Measurements from ENCODE around the gene DENND4B. TPM values are rescaled to one million over a fixed set of nuclear protein-coding genes. Genes with fewer than 3 reads are reported as not detected.

Gene DENND4B
- total RNA-seq (ENCODE audit: low replicate concordance): 43.0 and 70.7 TPM in 2 replicates
- long read RNA-seq, partial matches to known transcripts: 8 of 10 reads
- long read RNA-seq, other reads (novel, unspliced or antisense): 2 of 10 reads

- Mint-ChIP-seq H3K4me3 (peak within 1 kb of the TSS; percentile 88), H3K27me3 (no peaks in the 10 kb centered on the region), H3K36me3 (peaks cover 6% of the 10 kb centered on the region), H3K27ac (peak within 1 kb of the TSS; percentile 79), H3K4me1 (ENCODE audit: unreplicated experiment) (peaks cover 7% of the 10 kb centered on the region), H3K9me3 (no peaks in the 10 kb centered on the region)
- DNase-seq (ENCODE audit: extremely low spot score, unreplicated experiment): peak; percentile 86
- peak; percentile 95 for TF ChIP-seq CTCF (conservative IDR thresholded peaks at IDR 0.05)
Observed at GRCh38 chr1:153946622-153947241, at the start of gene DENND4B. Gene DENND4B (minus strand): TSS chr1:153946718. CDS start chr1:153944374, 2,344 bp downstream.

- DNase-seq (ENCODE audit: extremely low spot score, unreplicated experiment): no peak
- no peaks in the 10 kb centered on the region for H3K27me3 Mint-ChIP-seq
- H3K36me3 Mint-ChIP-seq: peaks cover 29% of the 10 kb centered on the region
- peaks cover 17% of the 10 kb centered on the region for H3K4me1 Mint-ChIP-seq (ENCODE audit: unreplicated experiment)
- H3K9me3 Mint-ChIP-seq: no peaks in the 10 kb centered on the region
- H3K27ac Mint-ChIP-seq: peak overlapping the region; percentile 32
- no peak for TF ChIP-seq CTCF (conservative IDR thresholded peaks at IDR 0.05)
- peak overlapping the region; percentile 26 for H3K4me3 Mint-ChIP-seq
Observed at GRCh38 chr1:153995640-153996039, 49.1 kb upstream of the DENND4B start.

- no peak for TF ChIP-seq CTCF (conservative IDR thresholded peaks at IDR 0.05)
- peaks cover 33% of the 10 kb centered on the region for H3K36me3 Mint-ChIP-seq
- peaks cover 22% of the 10 kb centered on the region for H3K4me1 Mint-ChIP-seq (ENCODE audit: unreplicated experiment)
- peak overlapping the region; percentile 26 for H3K4me3 Mint-ChIP-seq
- peaks cover 3% of the 10 kb centered on the region for H3K9me3 Mint-ChIP-seq
- H3K27ac Mint-ChIP-seq: peak overlapping the region; percentile 32
- DNase-seq (ENCODE audit: extremely low spot score, unreplicated experiment): no peak
- H3K27me3 Mint-ChIP-seq: no peaks in the 10 kb centered on the region
Observed at GRCh38 chr1:153995202-153995601, 48.7 kb upstream of the DENND4B start.

GRCh38 chr1:153991806-153992205, 45.3 kb upstream of the DENND4B start:
- Mint-ChIP-seq H3K27me3 (no peaks in the 10 kb centered on the region), H3K4me1 (ENCODE audit: unreplicated experiment) (peaks cover 25% of the 10 kb centered on the region), H3K9me3 (peaks cover 4% of the 10 kb centered on the region), H3K27ac (peak overlapping the region; percentile 95), H3K36me3 (peaks cover 33% of the 10 kb centered on the region), H3K4me3 (peak overlapping the region; percentile 96)
- TF ChIP-seq CTCF (conservative IDR thresholded peaks at IDR 0.05): no peak
- DNase-seq (ENCODE audit: extremely low spot score, unreplicated experiment): no peak

- Mint-ChIP-seq H3K4me1 (ENCODE audit: unreplicated experiment) (peaks cover 31% of the 10 kb centered on the region), H3K27me3 (no peaks in the 10 kb centered on the region), H3K9me3 (peaks cover 4% of the 10 kb centered on the region), H3K4me3 (peak overlapping the region; percentile 96), H3K27ac (peak overlapping the region; percentile 95), H3K36me3 (peaks cover 33% of the 10 kb centered on the region)
- no peak for TF ChIP-seq CTCF (conservative IDR thresholded peaks at IDR 0.05)
- DNase-seq (ENCODE audit: extremely low spot score, unreplicated experiment): no peak
Observed at GRCh38 chr1:153991151-153991630, 44.7 kb upstream of the DENND4B start.
